IMR-90 (cell line): ENCODE data around the gene HSF2BP. TPM values are rescaled to one million over a fixed set of nuclear protein-coding genes. Genes with fewer than 3 reads are reported as not detected.

Source experiments
- ATAC-seq: fragments of 200-7000 bp; cut with Tn5 transposase; 2 replicates; pipeline ENCODE4 v1.9.1; 2020; ENCODE audit warnings: low read depth, mild to moderate bottlenecking, moderate library complexity
- BruUV-seq: library from RNA; stranded (reverse); fragments of 400-500 nt; replicated peaks from 2 replicates; lab custom pipeline; 2021; lab: Mats Ljungman, UMichigan
- CTCF ChIA-PET: fragments of 300-600 bp; formaldehyde crosslinking; extraction: SDS; loops from one replicate; lab custom pipeline; 2021; ENCODE audit warnings: antibody characterized with exemption; lab: Yijun Ruan, JAX
- POLR2A ChIA-PET: fragments of 300-600 bp; sonication (Branson Sonifier 250); formaldehyde crosslinking; loops from one replicate; lab custom pipeline; 2022; ENCODE audit warnings: antibody characterized with exemption; ENCODE audit not compliant: unreplicated experiment; lab: Charles Lee
- DNase-seq: peaks from one replicate; pipeline ENCODE4 v3.0.0; 2013
- H2AFZ ChIP-seq: replicated peaks from 2 replicates; pipeline ENCODE3; 2013; ENCODE audit warnings: low read length, mild to moderate bottlenecking; ENCODE audit not compliant: poor library complexity
- H2AK5ac ChIP-seq: 2 replicates; pipeline ENCODE4 v1.6.1; 2013; ENCODE audit warnings: low read depth, low read length, inconsistent platforms
- H2AK9ac ChIP-seq: replicated peaks from 2 replicates; pipeline ENCODE3; 2013; ENCODE audit warnings: mild to moderate bottlenecking, low read depth, low read length, moderate library complexity; ENCODE audit not compliant: poor library complexity
- H2BK120ac ChIP-seq: 2 replicates; pipeline ENCODE4 v1.6.1; 2013; ENCODE audit warnings: low read depth, low read length, inconsistent platforms
- H2BK15ac ChIP-seq: 3 replicates; pipeline ENCODE4 v1.6.1; 2013; ENCODE audit warnings: low read depth, low read length, inconsistent platforms
- H2BK20ac ChIP-seq: 2 replicates; pipeline ENCODE4 v1.6.1; 2013; ENCODE audit warnings: low read depth, mild to moderate bottlenecking, inconsistent platforms, low read length, moderate library complexity
- H2BK5ac ChIP-seq: 2 replicates; pipeline ENCODE4 v1.6.1; 2013; ENCODE audit warnings: mild to moderate bottlenecking, low read depth, low read length, inconsistent platforms; ENCODE audit not compliant: poor library complexity, severe bottlenecking
- H3K14ac ChIP-seq: replicated peaks from 2 replicates; pipeline ENCODE4 v1.6.1; 2013; ENCODE audit warnings: low read depth, low read length, inconsistent platforms
- H3K18ac ChIP-seq: 2 replicates; pipeline ENCODE4 v1.6.1; 2013; ENCODE audit warnings: low read depth, low read length, control low read depth
- H3K23ac ChIP-seq: 2 replicates; pipeline ENCODE4 v1.6.1; 2013; ENCODE audit warnings: low read depth, low read length, inconsistent platforms
- H3K27ac ChIP-seq: 2 replicates; pipeline ENCODE4 v1.5.1; 2013; ENCODE audit warnings: mild to moderate bottlenecking, control low read depth, low read length; ENCODE audit not compliant: insufficient read depth
- H3K27me3 ChIP-seq: 2 replicates; pipeline ENCODE4 v1.6.1; 2013; ENCODE audit warnings: low read length; ENCODE audit not compliant: control insufficient read depth, insufficient read depth
- H3K36me3 ChIP-seq: 2 replicates; pipeline ENCODE4 v1.6.1; 2013; ENCODE audit warnings: low read length, mixed read lengths; ENCODE audit not compliant: control insufficient read depth, insufficient read depth
- H3K4ac ChIP-seq: 2 replicates; pipeline ENCODE4 v1.6.1; 2013; ENCODE audit warnings: low read depth, low read length, inconsistent platforms
- H3K4me1 ChIP-seq: 2 replicates; pipeline ENCODE4 v1.6.1; 2013; ENCODE audit warnings: low read length, mixed read lengths; ENCODE audit not compliant: control insufficient read depth, insufficient read depth
- H3K4me2 ChIP-seq: 2 replicates; pipeline ENCODE4 v1.6.1; 2013; ENCODE audit warnings: low read depth, mild to moderate bottlenecking, control low read depth, low read length, moderate library complexity
- H3K4me3 ChIP-seq: 2 replicates; pipeline ENCODE4 v1.5.1; 2013; ENCODE audit warnings: low read depth, mild to moderate bottlenecking, control low read depth, low read length, moderate library complexity; ENCODE audit not compliant: insufficient read depth
- H3K56ac ChIP-seq: 2 replicates; pipeline ENCODE4 v1.6.1; 2013; ENCODE audit warnings: low read length, inconsistent platforms; ENCODE audit not compliant: insufficient read depth; ENCODE audit errors: extremely low read depth
- H3K79me1 ChIP-seq, 2 experiments: 2 replicates each; pipeline ENCODE4 v1.6.1; 2013; ENCODE audit warnings: low read length in 2 of 2, inconsistent platforms in 1 of 2, low read depth in 1 of 2
- H3K9ac ChIP-seq: 2 replicates; pipeline ENCODE4 v1.6.1; 2013; ENCODE audit warnings: low read depth, low read length, control low read depth
- H3K9me1 ChIP-seq: 2 replicates; pipeline ENCODE4 v1.6.1; 2013; ENCODE audit warnings: low read length, inconsistent platforms; ENCODE audit not compliant: insufficient read depth
- H3K9me3 ChIP-seq: 2 replicates; pipeline ENCODE4 v1.6.1; 2013; ENCODE audit warnings: low read length; ENCODE audit not compliant: control insufficient read depth, insufficient read depth
- H4K20me1 ChIP-seq: 2 replicates; pipeline ENCODE4 v1.6.1; 2013; ENCODE audit warnings: low read length, inconsistent platforms; ENCODE audit not compliant: insufficient read depth
- H4K5ac ChIP-seq: 2 replicates; pipeline ENCODE4 v1.6.1; 2013; ENCODE audit warnings: mild to moderate bottlenecking, low read depth, low read length, control low read depth
- H4K8ac ChIP-seq, 2 experiments: 2 replicates each; pipeline ENCODE4 v1.6.1; 2013; ENCODE audit warnings: low read depth in 2 of 2, low read length in 2 of 2, control low read depth in 1 of 2, inconsistent platforms in 1 of 2
- H4K91ac ChIP-seq: 2 replicates; pipeline ENCODE4 v1.6.1; 2013; ENCODE audit warnings: low read depth, low read length, inconsistent platforms; ENCODE audit not compliant: insufficient read depth
- BHLHE40 ChIP-seq: fragments of 150-350 bp; IDR thresholded peaks from 2 replicates; pipeline ENCODE4 v1.6.1; 2016; ENCODE audit warnings: mild to moderate bottlenecking, low read depth, low read length
- CEBPB ChIP-seq: IDR thresholded peaks from 2 replicates; pipeline ENCODE4 v1.6.1; 2012; ENCODE audit warnings: low read depth, low read length, improper control_type of control experiment
- CHD1 ChIP-seq: IDR thresholded peaks from 2 replicates; pipeline ENCODE4 v1.6.1; 2012; ENCODE audit warnings: low read depth, low read length, improper control_type of control experiment
- FOS ChIP-seq: fragments of 150-350 bp; IDR thresholded peaks from 2 replicates; pipeline ENCODE4 v1.6.1; 2016; ENCODE audit warnings: low read depth, low read length
- MAFK ChIP-seq: IDR thresholded peaks from 2 replicates; pipeline ENCODE4 v1.6.1; 2012; ENCODE audit warnings: low read depth, low read length, improper control_type of control experiment
- MAZ ChIP-seq: IDR thresholded peaks from 2 replicates; pipeline ENCODE4 v1.6.1; 2012; ENCODE audit warnings: low read depth, mild to moderate bottlenecking, low read length, improper control_type of control experiment, moderate library complexity, borderline replicate concordance
- MXI1 ChIP-seq: IDR thresholded peaks from 2 replicates; pipeline ENCODE4 v1.6.1; 2012; ENCODE audit warnings: low read depth, mild to moderate bottlenecking, low read length, moderate library complexity, borderline replicate concordance
- NFE2L2 ChIP-seq: fragments of 150-350 bp; IDR thresholded peaks from 2 replicates; pipeline ENCODE4 v1.6.1; 2016; ENCODE audit warnings: low read depth, mild to moderate bottlenecking, low read length
- POLR2A ChIP-seq: IDR thresholded peaks from 2 replicates; pipeline ENCODE4 v1.6.1; 2012; ENCODE audit warnings: mild to moderate bottlenecking, low read depth, low read length
- RAD21 ChIP-seq: IDR thresholded peaks from 2 replicates; pipeline ENCODE4 v1.6.1; 2012; ENCODE audit warnings: low read length, improper control_type of control experiment
- RCOR1 ChIP-seq: IDR thresholded peaks from 2 replicates; pipeline ENCODE4 v1.6.1; 2012; ENCODE audit warnings: mild to moderate bottlenecking, low read length, improper control_type of control experiment; ENCODE audit not compliant: insufficient replicate concordance
- RFX5 ChIP-seq: IDR thresholded peaks from 2 replicates; pipeline ENCODE4 v1.8.0; 2012; ENCODE audit warnings: low read depth, mild to moderate bottlenecking, low read length, moderate library complexity
- WGBS, 2 experiments: methylation state at CpG; one replicate each; pipeline versions ENCODE4 v1.1.5 to v1.1.7; 2013; ENCODE audit warnings: missing lambda C conversion rate in 2 of 2; ENCODE audit not compliant: insufficient read length in 1 of 2; ENCODE audit errors: extremely low coverage in 2 of 2; 5-methylcytosine and 5-hydroxymethylcytosine counted together
- dilution Hi-C: fragments of 300-500 bp; cut with HindIII; formaldehyde crosslinking; loops from one replicate; pipeline ENCODE4 v1.14.3; 2018; ENCODE audit warnings: low sequenced_read_pairs; ENCODE audit not compliant: unreplicated experiment
- in situ Hi-C: fragments of 300-500 bp; cut with MboI; formaldehyde crosslinking; loops from 3 replicates; pipeline ENCODE4 v1.14.3; 2019; ENCODE audit warnings: low sequenced_read_pairs, inconsistent platforms, mixed read lengths
- intact Hi-C: fragments of 100-400 bp; cut with micrococcal nuclease; formaldehyde crosslinking; loops from 2 replicates; pipeline ENCODE4 v1.10.0; 2022
- polyA plus RNA-seq, 3 experiments: library from polyadenylated mRNA; depleted of rRNA; stranded (reverse); fragments of >200 nt; gene quantifications; 2 replicates each; pipeline ENCODE4 v1.2.3, GENCODE V29; 2012; ENCODE audit warnings: low replicate concordance in 1 of 3
- total RNA-seq: library from RNA; depleted of rRNA; stranded (reverse); fragments of >200 nt; gene quantifications from 2 replicates; pipeline ENCODE4 v1.2.3, GENCODE V29; 2012
- TF ChIP-seq, protein P1 (sequence below): fragments of 150-350 bp; IDR thresholded peaks from 2 replicates; pipeline ENCODE4 v1.6.1; 2017; ENCODE audit warnings: mild to moderate bottlenecking, antibody characterized with exemption, low read length, low read depth
- TF ChIP-seq, protein P2 (sequence below): fragments of 150-350 bp; IDR thresholded peaks from 2 replicates; pipeline ENCODE4 v1.6.1; 2016; ENCODE audit warnings: low read depth, mild to moderate bottlenecking, low read length, moderate library complexity, borderline replicate concordance

The HSF2BP gene
- total and polyA plus RNA-seq, 2 of the 4 experiments (the other 2 are of a cell fraction) = 0.87 to 0.90 TPM

DNA sequence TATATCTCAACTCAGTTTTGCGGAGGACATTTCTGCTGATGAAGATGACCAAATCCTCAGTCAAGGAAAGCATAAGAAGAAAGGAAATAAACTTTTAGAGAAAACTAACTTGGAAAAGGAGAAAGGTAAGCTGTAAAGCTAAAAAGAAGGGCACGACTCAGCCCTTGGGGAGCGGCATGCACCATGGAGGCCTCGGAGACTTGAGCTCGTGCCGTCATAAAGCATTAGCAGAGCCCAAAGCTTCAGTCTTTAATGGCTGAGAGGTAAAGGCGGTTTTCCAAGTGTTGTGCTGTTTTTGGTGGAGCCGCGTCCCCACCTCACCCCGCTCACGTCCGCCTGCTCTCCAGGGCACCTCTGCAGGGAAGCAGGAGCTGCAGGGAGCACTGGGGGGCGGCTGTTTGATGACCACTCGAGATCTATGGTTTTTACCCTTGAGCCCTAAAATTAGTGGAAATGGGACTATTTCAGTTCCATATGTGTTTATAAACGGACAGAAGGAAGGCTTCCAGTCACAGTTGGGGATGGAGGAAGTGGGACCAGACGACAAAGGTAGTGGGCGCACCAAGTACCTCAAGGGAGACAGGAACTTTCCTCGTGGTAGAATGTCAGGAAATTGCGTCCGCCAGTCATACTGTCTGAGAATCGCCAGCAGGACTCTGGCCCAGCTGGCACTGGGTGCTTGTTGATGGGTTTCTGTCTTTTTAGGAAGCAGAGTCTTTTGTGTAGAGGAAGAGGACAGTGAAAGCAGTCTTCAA lies 27.7 kb upstream of the HSF2BP start:
- no peak overlapping the region for H3K14ac ChIP-seq
- H2BK5ac ChIP-seq = no peak overlapping the region
- peak overlapping the region; percentile 65 for H2AK9ac ChIP-seq
- H2AFZ ChIP-seq = no peak overlapping the region
- H4K8ac ChIP-seq = no peak overlapping the region
- no peak for TF ChIP-seq POLR2A
- no peak for TF ChIP-seq CEBPB
- TF ChIP-seq MAZ = no peak
- TF ChIP-seq NFE2L2 = no peak
- TF ChIP-seq CHD1 = no peak
- TF ChIP-seq, protein P1, sequence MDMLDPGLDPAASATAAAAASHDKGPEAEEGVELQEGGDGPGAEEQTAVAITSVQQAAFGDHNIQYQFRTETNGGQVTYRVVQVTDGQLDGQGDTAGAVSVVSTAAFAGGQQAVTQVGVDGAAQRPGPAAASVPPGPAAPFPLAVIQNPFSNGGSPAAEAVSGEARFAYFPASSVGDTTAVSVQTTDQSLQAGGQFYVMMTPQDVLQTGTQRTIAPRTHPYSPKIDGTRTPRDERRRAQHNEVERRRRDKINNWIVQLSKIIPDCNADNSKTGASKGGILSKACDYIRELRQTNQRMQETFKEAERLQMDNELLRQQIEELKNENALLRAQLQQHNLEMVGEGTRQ = no peak
- TF ChIP-seq, protein P2, sequence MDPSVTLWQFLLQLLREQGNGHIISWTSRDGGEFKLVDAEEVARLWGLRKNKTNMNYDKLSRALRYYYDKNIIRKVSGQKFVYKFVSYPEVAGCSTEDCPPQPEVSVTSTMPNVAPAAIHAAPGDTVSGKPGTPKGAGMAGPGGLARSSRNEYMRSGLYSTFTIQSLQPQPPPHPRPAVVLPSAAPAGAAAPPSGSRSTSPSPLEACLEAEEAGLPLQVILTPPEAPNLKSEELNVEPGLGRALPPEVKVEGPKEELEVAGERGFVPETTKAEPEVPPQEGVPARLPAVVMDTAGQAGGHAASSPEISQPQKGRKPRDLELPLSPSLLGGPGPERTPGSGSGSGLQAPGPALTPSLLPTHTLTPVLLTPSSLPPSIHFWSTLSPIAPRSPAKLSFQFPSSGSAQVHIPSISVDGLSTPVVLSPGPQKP = no peak
- TF ChIP-seq BHLHE40 = no peak
- no peak for TF ChIP-seq RAD21
- TF ChIP-seq RFX5 = no peak
- no peak for TF ChIP-seq MXI1
- no peak for TF ChIP-seq FOS
- TF ChIP-seq RCOR1 = no peak
- no peak for TF ChIP-seq MAFK
- intact Hi-C loops = no loop called here
- no peak overlapping the region for H2AK5ac ChIP-seq
- no TSS peak for BruUV-seq
- H2BK15ac ChIP-seq = no peak overlapping the region
- dilution Hi-C loops = no loop called here
- no peak for DNase-seq
- H4K91ac ChIP-seq = no peak overlapping the region
- CTCF ChIA-PET = no interaction called here
- 0 out of 4 replicates have a peak, but pooled peaks cover 3% of the 10 kb centered on the region in 2 experiments for H3K79me1 ChIP-seq
- H2BK120ac ChIP-seq = no peak overlapping the region
- 100% methylated on average over 4 of the region's 21 CpGs; no CpG with 5 or more reads in 1 of the 2 experiments for WGBS, 2 experiments
- H3K36me3 ChIP-seq = peaks cover 70% of the 10 kb centered on the region
- no peak overlapping the region for H3K56ac ChIP-seq
- H4K5ac ChIP-seq = no peak overlapping the region
- no peak overlapping the region for H3K9ac ChIP-seq
- no peak for ATAC-seq
- H3K4ac ChIP-seq = no peak overlapping the region
- H3K4me2 ChIP-seq = no peak overlapping the region
- no peak overlapping the region for H3K23ac ChIP-seq
- no peak overlapping the region for H3K18ac ChIP-seq
- H3K27me3 ChIP-seq = no peaks in the 10 kb centered on the region
- H3K9me1 ChIP-seq = peaks cover 3% of the 10 kb centered on the region; the same call in 1 of the 2 replicates
- no peaks in the 10 kb centered on the region for H4K20me1 ChIP-seq
- no peaks in the 10 kb centered on the region for H3K9me3 ChIP-seq
- no peaks in the 10 kb centered on the region for H3K4me1 ChIP-seq
- no peak overlapping the region for H2BK20ac ChIP-seq
- no peak overlapping the region for H3K27ac ChIP-seq
- POLR2A ChIA-PET = interaction anchor here (0.6 kb wide), 1 partner anchor 16 kb away, joined by 11 read pairs; no protein-coding TSS in a partner anchor
- H3K4me3 ChIP-seq = no peak overlapping the region
- in situ Hi-C loops = no loop called here
